HL-60 (cell line): ENCODE data around the gene SERPINE1.
"Not testable (repeated sequence)": the region's sequence is repeated elsewhere in the genome, so short reads cannot be mapped to it uniquely, and the experiment has no call there.

Experiments
- GABPA ChIP-seq: IDR thresholded peaks from 2 replicates; pipeline ENCODE4 v1.6.1; 2012; ENCODE audit warnings: low read depth
- POLR2AphosphoS5 ChIP-seq: IDR thresholded peaks from 2 replicates; pipeline ENCODE4 v1.6.1; 2012; ENCODE audit warnings: low read depth
- REST ChIP-seq: IDR thresholded peaks from 2 replicates; pipeline ENCODE4 v1.6.1; 2012; ENCODE audit warnings: low read depth; ENCODE audit not compliant: insufficient replicate concordance
- SPI1 ChIP-seq: IDR thresholded peaks from 2 replicates; pipeline ENCODE4 v1.6.1; 2012; ENCODE audit warnings: low read depth, mild to moderate bottlenecking, borderline replicate concordance
- TF ChIP-seq, protein P1 (sequence below): IDR thresholded peaks from one replicate; pipeline ENCODE4 v1.5.1; 2011; ENCODE audit warnings: low read length, control low read depth, inconsistent platforms; ENCODE audit not compliant: insufficient read depth

DNA sequence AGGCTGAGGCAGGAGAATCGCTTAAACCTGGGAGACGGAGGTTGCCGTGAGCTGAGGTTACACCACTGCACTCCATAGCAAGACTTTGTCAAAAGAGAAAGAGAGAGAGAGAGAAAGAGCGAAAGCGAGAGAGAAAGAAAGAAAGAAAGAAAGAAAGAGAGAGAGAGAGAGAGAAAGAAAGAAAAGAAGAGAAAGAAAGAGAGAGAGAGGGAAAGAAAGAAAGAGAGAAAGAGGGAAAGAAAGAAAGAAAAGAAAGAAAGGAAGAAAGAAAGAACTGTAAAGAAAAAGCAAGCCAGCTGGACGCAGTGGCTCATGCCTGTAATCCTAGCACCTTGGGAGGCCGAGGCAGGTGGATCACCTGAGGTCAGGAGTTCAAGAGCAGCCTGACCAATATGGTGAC lies 13.8 kb upstream of the SERPINE1 start:
- TF ChIP-seq, protein P1, sequence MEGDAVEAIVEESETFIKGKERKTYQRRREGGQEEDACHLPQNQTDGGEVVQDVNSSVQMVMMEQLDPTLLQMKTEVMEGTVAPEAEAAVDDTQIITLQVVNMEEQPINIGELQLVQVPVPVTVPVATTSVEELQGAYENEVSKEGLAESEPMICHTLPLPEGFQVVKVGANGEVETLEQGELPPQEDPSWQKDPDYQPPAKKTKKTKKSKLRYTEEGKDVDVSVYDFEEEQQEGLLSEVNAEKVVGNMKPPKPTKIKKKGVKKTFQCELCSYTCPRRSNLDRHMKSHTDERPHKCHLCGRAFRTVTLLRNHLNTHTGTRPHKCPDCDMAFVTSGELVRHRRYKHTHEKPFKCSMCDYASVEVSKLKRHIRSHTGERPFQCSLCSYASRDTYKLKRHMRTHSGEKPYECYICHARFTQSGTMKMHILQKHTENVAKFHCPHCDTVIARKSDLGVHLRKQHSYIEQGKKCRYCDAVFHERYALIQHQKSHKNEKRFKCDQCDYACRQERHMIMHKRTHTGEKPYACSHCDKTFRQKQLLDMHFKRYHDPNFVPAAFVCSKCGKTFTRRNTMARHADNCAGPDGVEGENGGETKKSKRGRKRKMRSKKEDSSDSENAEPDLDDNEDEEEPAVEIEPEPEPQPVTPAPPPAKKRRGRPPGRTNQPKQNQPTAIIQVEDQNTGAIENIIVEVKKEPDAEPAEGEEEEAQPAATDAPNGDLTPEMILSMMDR = not testable (repeated sequence)
- not testable (repeated sequence) for TF ChIP-seq POLR2AphosphoS5, REST, SPI1, GABPA
